HG02678 (cell line): ENCODE measurements around the gene RAD51B.

ENCODE experiments used
- ATAC-seq: cut with Tn5 transposase; IDR thresholded peaks from one replicate; pipeline ENCODE4 v1.9.1; 2021; ENCODE audit warnings: mild to moderate bottlenecking, moderate library complexity; ENCODE audit not compliant: unreplicated experiment

RAD51B gene

DNA sequence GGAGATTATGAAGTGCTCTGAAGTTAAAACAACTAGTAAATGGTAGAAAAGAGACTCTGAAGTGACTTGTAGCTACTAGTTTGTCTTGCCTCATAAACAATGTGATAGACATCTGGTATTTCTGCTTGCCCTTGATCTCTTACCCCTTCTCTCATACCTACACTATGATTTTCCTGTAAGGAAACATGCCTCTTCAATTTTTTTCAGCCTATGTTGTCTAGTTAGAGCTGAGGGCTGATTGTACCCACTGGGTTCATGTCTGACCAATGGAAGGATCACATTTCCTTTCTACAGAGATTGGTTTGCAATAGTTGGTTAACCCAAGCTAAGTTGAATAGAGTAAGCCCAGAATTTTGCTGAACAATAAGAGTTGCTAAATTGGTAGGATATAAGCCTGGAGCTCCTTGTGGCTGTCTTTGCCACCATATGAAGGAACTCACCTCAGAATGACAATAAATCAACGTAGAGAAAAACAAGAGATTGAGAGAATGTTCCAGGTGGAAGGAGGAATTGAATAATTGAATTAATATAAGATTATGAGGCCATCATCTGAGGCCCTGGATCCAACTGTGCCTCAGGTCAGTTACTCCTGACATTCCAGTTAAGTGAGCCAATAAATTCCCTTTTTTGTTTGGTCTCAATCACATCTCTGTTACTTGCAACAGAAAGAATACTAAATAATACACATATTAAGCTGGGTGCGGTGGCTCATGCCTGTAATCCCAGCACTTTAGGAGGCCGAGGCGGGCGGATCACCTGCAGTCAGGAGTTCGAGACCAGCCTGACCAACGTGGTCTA is 626.9 kb downstream of the RAD51B start:
- ATAC-seq: no peak

DNA sequence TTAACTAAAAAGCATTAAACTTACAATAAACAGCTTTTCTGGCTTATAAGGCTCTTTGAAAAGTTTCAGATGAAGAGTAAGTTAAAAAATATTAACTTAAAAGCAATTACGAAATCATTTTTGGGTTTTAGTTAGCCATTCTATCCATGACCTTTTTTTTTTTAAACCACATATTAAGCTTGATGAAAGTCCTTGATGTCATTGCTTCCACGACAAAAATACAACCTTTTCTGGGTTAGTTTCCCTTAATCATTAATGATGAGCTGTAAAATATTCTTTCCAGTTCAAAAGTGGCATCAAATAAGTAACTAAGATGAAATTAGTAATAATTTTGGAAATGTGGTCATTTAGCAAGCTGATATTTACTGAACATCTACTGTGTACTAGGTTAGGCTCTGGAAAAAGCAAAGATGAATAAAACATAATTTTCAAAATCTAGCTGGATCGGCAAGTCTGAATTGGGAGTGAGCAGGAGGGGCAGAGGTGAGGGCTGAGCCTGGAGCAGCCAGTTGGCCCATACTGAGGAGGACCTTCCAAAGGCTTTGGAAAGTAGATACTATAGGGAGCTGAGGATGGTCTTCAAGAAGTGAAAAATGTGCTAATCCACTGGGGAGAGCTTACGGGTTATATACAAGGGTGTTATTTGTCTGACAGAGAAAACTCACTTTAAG is 628.1 kb downstream of the RAD51B start:
- ATAC-seq: no peak

DNA sequence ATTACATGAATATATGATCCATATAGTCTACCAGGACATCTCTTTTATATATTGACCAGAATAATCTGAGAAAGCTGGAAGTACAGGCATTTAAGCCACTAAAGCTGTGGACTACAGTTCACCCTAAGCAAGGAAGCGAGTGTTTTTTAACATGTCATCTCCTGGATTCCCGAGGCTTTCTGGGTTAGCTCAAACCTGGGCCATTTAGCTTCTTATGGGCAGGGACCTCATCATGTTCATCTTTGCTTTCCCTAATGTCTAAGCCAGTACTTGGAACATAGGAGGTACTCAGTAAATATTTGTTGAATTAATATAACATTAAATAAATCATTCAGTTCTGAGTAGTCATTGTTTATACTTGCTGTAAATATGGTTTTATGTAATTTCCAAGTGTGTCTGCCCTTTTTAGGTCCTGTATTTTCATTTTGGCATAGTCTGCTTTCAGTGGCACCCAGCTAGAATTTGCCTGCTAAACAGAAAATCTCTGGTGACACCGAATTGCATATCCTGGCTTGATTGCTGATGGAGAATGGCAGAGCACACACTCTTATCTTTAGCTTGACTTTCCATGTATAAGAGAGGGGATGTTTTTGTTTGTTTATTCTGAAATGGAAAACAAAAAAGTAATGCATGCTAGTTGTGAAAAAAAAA is 628.8 kb downstream of the RAD51B start:
- ATAC-seq: no peak

DNA sequence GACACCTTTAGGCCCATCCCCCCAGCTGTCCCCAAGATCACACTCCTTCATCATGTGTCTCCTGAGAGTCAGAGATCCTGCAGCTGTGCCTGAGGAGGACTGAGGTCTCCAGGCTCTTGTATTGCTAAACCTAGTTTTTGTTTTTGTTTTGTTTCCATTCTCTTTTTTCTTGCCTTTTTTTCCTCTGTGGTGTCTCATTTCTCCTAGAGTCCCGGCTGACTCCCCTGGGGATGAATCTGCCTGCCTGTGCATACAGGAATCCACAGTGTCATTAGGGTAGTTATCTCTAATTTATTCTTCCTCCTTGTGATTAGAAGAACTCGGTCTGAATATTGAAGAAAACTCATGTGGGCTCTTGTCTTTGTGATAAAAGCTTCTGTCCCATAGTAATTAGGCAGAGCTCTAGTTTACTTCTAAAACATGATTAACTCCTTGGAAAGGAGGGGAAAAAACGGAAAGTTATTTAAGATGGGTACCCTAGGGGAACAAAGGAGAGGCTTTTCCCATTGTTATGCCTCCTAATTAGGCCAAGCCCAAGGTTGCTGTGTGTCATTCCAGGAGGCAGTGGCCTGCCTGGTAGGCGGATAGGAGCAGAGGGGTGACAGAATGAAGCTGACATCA is 630.1 kb downstream of the RAD51B start:
- no peak for ATAC-seq

DNA sequence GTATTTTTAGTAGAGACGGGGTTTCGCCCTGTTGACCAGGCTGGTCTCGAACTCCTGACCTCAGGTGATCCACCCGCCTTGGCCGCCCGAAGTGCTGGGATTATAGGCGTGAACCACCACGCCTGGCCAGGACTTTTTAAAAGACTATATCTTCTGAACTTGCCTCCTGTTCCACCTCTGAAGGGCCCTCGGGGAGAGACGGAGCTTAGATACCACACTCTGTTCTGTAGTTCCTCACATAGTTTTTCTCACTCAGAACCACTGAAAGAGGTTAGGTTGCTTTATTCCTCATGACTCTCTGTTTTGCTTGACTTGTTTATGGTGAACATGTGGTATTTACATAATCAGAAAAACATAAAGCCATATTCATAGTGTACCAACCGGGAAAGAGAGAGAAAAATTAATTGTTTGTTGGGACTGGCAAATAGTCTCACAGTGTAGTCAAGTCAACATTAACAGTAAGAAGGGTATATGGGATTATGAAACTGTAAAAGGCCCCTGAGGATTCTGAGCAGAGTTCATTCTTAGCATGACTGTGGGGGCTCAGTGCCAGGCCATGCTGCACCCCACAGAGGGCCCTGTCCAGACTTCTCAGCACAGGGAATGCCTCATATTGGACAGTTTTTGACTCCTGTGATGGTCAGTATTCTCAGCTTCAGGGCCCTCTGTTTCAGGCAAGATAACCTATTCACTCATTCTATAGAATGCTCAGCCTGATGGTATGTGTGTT is 631.0 kb downstream of the RAD51B start:
- no peak for ATAC-seq

DNA sequence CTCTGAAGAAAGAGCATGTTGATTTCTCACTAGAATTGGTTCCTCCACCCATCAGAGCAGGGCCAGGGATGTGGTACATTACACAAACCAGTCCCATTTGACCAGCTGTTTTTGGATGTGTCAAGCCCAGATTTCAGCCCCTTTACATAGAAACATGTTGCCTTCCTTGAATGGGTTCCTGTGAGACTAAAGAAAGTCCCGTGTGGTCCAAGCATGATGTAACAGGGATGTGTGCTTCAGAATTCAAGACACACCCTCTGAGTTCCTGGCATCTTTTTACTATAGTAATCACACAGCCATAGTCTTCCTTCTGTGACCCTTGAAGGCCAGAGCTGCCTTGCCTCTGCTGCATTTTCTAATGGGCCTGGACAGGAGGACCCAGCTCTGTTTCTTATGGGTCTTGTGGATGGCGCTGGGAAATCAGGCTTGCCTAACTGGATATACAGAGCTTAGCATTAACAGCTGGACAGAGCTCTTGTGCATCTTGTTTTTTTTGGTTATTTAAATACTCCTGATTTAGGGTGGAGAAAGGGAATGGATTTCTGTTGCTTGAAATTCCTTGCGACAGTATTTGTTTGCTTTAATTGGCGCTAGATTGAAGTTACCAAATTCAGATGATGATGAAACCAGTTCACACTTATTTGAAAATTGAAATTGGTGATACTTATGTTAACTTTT is 632.3 kb downstream of the RAD51B start:
- ATAC-seq: no peak

DNA sequence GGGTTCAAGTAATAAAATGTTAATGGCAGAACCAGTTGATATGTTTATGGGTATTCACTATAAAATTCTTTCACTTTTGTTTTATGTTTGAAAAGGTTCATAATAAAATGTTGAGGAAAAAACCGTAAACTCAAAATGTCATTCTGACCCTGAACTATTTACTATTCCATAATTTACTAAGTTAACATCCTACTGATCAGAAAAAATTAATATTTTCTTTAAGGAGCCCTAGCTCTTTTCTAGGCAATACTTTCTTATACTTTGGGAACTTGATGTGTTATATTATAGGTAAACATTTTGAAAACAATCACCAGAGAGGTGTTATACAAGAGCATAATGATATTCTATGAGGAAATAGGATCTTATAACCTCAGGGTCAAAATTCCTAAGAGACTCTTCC is 638.7 kb downstream of the RAD51B start:
- no peak for ATAC-seq

DNA sequence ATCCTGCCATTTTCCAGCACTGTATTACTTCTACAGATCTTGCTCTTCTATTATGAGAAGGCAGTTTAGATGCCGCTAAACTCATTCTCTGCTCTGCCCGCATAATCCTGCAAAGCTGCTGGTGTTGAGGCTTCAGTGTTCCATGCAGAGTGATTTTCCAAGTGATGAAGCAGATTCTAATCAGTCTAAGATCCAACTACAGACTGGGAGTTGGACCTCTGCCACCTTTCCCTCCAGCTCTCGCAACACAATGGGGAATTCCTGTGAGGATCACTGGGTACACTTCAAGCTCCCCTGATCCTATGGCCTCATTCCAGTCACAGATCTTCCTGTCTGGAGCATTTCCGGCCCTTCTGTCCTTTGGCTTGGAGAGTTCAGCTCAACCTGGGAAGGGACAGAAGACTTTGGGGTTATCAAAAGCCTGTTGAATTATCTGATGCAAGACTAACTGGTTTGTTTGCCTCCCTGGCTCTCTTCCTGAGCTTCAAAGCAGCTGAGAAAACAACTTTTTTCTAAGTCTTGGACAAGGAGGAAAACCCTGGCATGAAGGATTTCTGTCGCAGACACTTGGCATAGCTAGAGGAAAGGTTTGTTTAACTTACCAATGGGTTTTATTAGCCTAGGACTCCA is 639.4 kb downstream of the RAD51B start:
- no peak for ATAC-seq

DNA sequence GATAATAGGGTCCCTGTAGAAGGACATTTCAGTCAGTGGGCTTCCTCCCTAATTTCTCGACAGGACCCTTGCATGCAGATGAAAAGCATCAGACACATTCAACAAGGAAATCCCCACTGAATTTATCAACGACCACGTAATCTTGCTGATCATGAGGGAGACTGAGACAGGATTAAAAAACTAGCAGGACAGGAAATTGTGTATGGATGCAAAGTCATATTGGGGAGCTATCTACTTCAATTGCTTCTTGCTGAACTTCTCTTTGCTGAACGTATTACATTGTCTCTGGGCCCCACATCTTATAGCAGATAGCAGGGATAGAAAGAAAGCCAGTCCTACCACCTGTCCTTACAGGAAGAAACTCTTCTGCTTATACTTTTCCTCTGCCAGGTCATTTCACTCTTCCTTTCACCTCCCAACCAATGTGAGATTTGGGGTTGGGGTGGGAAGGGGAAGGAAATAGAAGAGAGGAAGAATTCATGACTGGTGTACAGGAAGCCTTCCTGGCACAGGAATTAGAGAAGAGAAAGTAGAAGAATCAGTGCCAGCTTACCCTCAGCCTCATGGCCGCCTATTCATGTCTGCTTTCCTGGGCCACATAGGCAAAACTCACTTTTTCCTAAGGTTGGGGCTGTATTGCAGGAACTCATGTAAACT is 640.0 kb downstream of the RAD51B start:
- no peak for ATAC-seq

DNA sequence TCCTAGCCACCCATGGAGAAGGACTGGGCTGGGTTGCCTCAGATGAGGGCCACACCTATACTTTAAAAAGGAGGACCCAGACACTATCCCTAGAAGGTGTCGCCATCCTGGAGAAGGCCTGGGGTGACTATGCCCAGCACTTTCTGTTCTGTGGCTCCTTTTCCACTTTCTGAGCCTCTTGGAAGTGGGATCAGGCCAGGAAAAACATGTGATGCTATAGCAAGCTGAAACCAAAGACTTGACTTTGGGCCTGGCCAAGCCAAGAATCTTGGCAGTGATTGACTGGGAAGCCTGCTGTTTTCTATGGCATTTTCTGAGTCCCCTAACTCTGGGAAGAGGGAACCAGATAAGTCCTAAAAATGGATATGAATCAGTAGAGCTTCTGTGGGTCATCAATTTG is 641.0 kb downstream of the RAD51B start:
- no peak for ATAC-seq

DNA sequence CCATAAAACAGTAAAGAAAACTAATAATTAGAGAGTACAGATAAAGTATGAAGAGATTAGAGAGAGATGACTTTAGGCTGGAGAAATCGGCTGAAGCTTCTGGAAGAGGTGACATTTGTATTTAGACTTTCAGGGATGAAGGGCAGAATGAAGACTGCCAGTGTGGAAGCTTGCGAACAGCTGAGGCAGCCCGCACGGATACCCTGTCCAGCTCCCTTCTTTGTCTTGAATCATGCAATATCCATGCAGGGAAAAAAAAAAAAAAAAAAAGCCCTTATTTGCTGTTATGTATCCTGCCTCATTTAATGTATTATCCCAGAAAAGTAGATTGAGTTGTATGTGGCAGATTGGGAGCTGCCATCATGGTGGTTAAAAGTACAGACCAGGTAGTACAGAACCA is 641.5 kb downstream of the RAD51B start:
- no peak for ATAC-seq

DNA sequence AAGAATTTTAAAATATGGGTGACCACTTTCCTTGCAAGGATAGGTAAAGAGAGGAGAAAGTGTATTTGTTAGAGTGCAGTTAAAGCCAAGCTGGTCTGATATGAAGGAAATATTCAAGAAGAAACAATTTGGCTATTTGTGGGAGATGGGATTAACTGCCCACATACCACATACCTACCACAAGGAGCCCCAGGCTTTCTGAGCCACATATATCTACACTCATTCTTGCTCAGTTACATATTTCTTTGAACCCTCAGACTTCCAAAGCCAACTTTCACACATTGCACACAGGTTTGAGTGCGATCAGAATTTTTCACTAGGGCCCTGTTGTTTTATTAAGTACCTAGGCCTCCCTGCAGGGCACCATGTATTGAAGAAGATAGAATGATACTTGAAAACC is 643.1 kb downstream of the RAD51B start:
- no peak for ATAC-seq

DNA sequence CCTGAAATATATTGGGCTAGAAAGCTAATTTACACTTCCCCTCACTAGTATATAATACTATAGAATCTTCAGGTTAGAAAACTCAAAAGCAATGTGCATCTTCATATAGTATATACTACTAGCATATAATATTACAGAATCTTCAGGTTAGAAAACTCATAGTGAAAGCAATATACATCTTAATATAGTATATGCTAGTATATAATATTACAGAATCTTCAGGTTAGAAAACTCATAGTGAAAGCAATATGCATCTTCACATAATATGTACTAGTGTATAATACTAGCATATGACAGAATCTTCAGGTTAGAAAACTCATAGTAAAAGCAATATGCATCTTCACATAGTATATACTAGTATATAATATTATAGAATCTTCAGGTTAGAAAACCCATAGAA is 643.7 kb downstream of the RAD51B start:
- ATAC-seq: no peak

DNA sequence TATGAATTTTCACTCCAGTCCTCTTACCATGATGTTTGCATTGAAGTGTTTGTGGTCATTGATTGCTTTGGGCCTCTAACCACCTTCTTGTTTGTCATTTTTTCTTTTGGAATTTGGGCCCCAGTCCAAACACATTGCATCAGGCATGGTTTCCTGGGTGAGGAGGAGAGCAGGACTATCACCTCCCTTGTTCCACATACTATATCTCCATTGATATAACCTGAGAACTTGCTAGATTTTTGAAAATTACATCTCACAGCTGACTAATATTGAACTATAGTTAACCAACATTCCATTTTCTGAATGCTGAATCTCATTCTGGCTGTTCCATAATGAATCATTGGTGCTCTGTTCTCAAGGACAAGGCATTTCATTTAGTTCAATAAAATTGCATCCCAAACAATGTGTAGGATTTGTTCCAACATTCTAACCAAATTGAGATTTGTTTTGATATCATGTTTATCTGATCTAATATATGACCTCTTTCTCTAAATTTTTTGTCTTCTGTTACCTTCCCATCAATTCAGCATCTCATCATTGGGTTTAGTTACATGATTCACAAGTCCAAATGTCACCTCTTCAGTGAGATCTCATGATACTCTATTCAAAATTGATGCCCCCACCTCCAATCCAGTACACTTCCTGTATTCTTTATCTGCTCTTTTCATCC is 644.3 kb downstream of the RAD51B start:
- no peak for ATAC-seq

DNA sequence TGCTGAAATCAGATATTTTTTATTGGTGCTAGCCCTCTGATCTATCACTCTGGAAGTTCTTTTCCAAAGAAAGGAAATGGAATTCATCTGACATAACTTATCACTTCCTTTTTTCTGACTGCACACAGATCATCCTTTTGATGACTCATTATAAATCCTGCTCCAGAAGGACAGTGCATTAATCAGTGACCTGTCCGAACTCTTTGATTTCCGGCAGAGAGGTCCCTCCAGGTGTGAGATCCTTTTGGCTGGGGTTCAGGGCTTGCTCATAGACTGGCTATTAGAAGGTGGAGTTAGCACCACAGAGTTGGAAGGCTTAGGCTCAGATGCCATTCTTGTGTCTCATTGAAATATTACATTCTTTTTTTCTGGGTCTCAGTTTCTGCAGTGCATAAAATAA is 645.1 kb downstream of the RAD51B start:
- ATAC-seq: no peak

DNA sequence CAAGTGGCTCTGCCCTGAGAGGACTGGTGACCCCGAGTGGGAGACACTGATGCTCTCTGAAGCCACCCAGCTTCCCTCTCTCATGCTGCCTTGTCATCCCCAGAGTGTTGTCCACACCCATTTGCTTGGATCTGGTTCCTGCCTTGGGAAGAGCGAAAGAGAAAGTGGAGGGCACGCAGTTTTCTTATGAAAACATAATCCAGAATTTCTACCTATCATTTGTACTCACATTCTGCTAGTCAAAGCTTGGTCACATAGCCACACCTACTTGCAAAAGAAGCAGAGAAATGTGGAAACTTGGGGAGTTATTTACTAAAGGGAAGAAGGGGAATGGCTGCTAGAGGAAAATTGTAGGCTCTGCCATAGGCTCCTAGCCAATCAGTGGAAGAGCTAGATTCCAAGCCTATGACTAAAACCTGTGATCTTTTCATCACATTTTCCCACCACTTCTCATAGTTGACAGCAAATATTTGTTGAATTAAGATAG is 647.0 kb downstream of the RAD51B start:
- no peak for ATAC-seq

DNA sequence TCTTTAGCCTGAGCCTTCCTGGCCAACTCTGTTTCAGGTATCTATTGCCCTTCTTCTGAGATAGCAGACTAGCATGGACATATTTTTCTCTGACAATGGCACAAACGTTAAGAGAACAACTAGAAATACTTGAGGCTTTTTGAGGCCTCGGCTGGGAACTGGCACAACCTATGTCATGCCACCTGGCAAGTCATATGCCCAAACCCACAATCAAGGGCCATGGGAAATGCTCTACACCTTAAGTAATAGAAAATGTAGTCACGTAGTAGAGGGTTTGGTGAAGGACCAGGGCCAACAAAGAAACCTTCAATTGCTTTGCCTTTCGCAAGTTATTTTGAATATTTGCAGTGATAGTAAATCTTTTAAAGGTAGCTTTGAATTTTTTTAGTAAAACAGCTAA is 647.8 kb downstream of the RAD51B start:
- ATAC-seq: no peak

DNA sequence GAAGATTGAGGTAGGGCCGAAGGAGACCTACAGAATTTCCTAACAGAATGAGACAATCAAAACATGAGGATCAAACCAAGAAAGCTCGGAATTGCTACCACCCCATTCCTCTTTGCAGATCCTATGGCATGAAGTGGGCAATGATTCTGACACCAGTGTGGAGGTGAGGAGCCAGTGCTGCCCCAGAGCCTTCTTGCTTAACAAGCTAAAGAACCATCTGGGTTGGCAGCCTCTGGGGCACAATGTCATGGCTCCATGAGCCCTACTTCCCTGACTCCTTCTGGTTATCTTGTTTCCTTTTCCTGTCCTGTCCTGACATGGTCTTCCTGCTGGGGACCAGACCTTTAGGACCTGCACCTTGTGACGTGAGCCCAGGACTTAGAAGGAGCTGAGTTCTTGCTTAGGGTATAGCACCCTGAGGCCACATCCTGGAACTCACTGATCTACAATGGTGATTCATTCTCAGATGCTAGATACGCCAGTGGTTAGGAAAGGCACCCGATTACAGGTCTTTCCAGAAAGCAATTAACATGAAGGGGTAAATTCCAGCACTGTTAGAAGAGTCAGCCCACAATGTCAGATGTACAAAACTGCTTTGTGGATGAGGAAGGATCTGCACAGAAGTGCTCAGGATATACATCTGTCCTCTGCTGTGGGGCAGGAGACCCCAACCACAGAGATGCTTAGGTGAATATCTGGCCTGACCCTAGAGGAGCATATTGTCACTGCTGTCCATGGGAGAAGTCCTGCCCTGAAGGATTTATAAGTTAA is 649.0 kb downstream of the RAD51B start:
- ATAC-seq: no peak
